CD4-positive, alpha-beta T cell (primary cell): ENCODE results near the gene GDF15. TPM values are rescaled to one million over a fixed set of nuclear protein-coding genes. Genes with fewer than 3 reads are reported as not detected.

Source experiments
- ATAC-seq: fragments of 200-7000 bp; cut with Tn5 transposase; one replicate; pipeline ENCODE4 v1.10.0; 2022; ENCODE audit warnings: mild to moderate bottlenecking; ENCODE audit not compliant: poor library complexity
- CTCF ChIA-PET: fragments of 350-600 bp; sonication (Branson Sonifier 250); formaldehyde crosslinking; loops from one replicate; lab custom pipeline; 2021; ENCODE audit warnings: antibody characterized with exemption, inconsistent platforms; lab: Charles Lee
- POLR2A ChIA-PET: fragments of 350-600 bp; sonication (Branson Sonifier 250); formaldehyde crosslinking; loops from one replicate; lab custom pipeline; 2021; ENCODE audit warnings: antibody characterized with exemption, inconsistent platforms; lab: Charles Lee
- DNase-seq, 14 experiments: peaks; one replicate each; pipeline ENCODE4 v3.0.0-alpha.2; 2013 to 2020; ENCODE audit warnings: mixed read lengths in 2 of 14
- H3K27ac ChIP-seq, 2 donors: one replicate each; pipeline versions ENCODE4 v1.5.1 to v1.7.0; 2013; ENCODE audit warnings: low read length in 2 of 2, low read depth in 1 of 2, mild to moderate bottlenecking in 1 of 2
- H3K27me3 ChIP-seq, 2 experiments: 1 replicate in 1 of 2; 2 replicates in 1 of 2; pipeline versions ENCODE4 v1.6.1 to v1.7.0; 2013; ENCODE audit warnings: low read length in 2 of 2, control low read depth in 1 of 2, mild to moderate bottlenecking in 1 of 2, moderate library complexity in 1 of 2; ENCODE audit not compliant: insufficient read depth in 2 of 2, control insufficient read depth in 1 of 2
- H3K36me3 ChIP-seq: one replicate; pipeline ENCODE4 v1.6.1; 2013; ENCODE audit warnings: low read length, control low read depth; ENCODE audit not compliant: insufficient read depth
- H3K4me1 ChIP-seq: one replicate; pipeline ENCODE4 v1.6.1; 2013; ENCODE audit warnings: low read length, control low read depth; ENCODE audit not compliant: insufficient read depth
- H3K4me3 ChIP-seq: one replicate; pipeline ENCODE4 v1.5.1; 2013; ENCODE audit warnings: mild to moderate bottlenecking, low read length, moderate library complexity
- H3K9me3 ChIP-seq, 2 experiments: 1 replicate in 1 of 2; 2 replicates in 1 of 2; pipeline versions ENCODE4 v1.6.1 to v1.7.0; 2013; ENCODE audit warnings: low read length in 2 of 2, mild to moderate bottlenecking in 2 of 2, control low read depth in 1 of 2, moderate library complexity in 1 of 2; ENCODE audit not compliant: control insufficient read depth in 1 of 2, insufficient read depth in 1 of 2
- H3K27ac Mint-ChIP-seq: one replicate; pipeline ENCODE4 v1.8.0; 2020; ENCODE audit warnings: mixed read lengths
- H3K27me3 Mint-ChIP-seq: one replicate; pipeline ENCODE4 v1.8.0; 2021; ENCODE audit warnings: mixed read lengths
- H3K36me3 Mint-ChIP-seq: one replicate; pipeline ENCODE4 v1.8.0; 2021; ENCODE audit warnings: low read depth, mixed read lengths
- H3K4me1 Mint-ChIP-seq: one replicate; pipeline ENCODE4 v1.8.0; 2021; ENCODE audit warnings: low read depth, mixed read lengths
- H3K4me3 Mint-ChIP-seq: one replicate; pipeline ENCODE4 v1.8.0; 2020; ENCODE audit warnings: mild to moderate bottlenecking, mixed read lengths
- H3K9me3 Mint-ChIP-seq: one replicate; pipeline ENCODE4 v1.8.0; 2020; ENCODE audit warnings: mixed read lengths
- CTCF ChIP-seq: fragments of 200-600 bp; IDR thresholded peaks from one replicate; pipeline ENCODE4 v1.8.0; 2022; ENCODE audit warnings: antibody characterized with exemption, mild to moderate bottlenecking
- intact Hi-C, 2 experiments: fragments of 100-400 bp; cut with DNase I in 1 of 2; cut with micrococcal nuclease in 1 of 2; formaldehyde crosslinking; loops; one replicate each; pipeline versions ENCODE4 v1.15.1 to v1.9.0; 2023 to 2025; cut with DNase I, micrococcal nuclease
- total RNA-seq, 174 experiments: library from RNA in 2 of 174; stranded (reverse) in 2 of 174; gene quantifications; one replicate each; pipeline ENCODE4 v1.2.3 and lab custom pipeline; 2021 to 2026

The GDF15 gene
- total RNA-seq, 2 experiments from 2014 or later, result not detected

- Histone ChIP-seq H3K9me3 (peaks cover 0 to 7% of the 10 kb centered on the region in 2 experiments), H3K4me3 (peak overlapping the region; percentile 3), H3K4me1 (peaks cover 20% of the 10 kb centered on the region), H3K36me3 (no peaks in the 10 kb centered on the region), H3K27ac (no peak overlapping the region), H3K27me3 (peaks cover 16 to 31% of the 10 kb centered on the region in 2 experiments)
- ChIA-PET POLR2A (interaction anchor here (0.9 kb wide), 1 partner anchor 24 kb away, joined by 4 read pairs; no protein-coding TSS in a partner anchor), CTCF (interaction anchor here (0.5 kb wide), 1 partner anchor 38 kb away, joined by 3 read pairs; no protein-coding TSS in a partner anchor)
- intact Hi-C loops, result no loop called here
- peaks cover 49% of the 10 kb centered on the region for H3K27me3 Mint-ChIP-seq
- ATAC-seq (no peak), DNase-seq (no peak)
- H3K36me3 Mint-ChIP-seq, result no peaks in the 10 kb centered on the region
- no peak overlapping the region for H3K4me3 Mint-ChIP-seq
- TF ChIP-seq CTCF, result no peak
- H3K27ac Mint-ChIP-seq, result no peak overlapping the region
- no peaks in the 10 kb centered on the region for H3K9me3 Mint-ChIP-seq
- H3K4me1 Mint-ChIP-seq, result peaks cover 5% of the 10 kb centered on the region
These were observed 7.0 kb downstream of the GDF15 start for GRCh38 chr19:18392926-18393325.

- no peaks in the 10 kb centered on the region for H3K36me3 ChIP-seq
These were observed 7.9 kb downstream of the GDF15 start for GRCh38 chr19:18393836-18394235.

GRCh38 chr19:18396471-18397241, 10.7 kb downstream of the GDF15 start:
- H3K36me3 Mint-ChIP-seq, result no peaks in the 10 kb centered on the region
- peaks cover 10% of the 10 kb centered on the region for H3K4me1 ChIP-seq
- ATAC-seq, result no peak
- H3K27me3 ChIP-seq, result peaks cover 23 to 32% of the 10 kb centered on the region in 2 experiments
- peaks cover 0 to 7% of the 10 kb centered on the region in 2 experiments for H3K9me3 ChIP-seq
- peaks cover 33% of the 10 kb centered on the region for H3K27me3 Mint-ChIP-seq
- CTCF ChIA-PET, result interaction anchor here (2.1 kb wide), 1 partner anchor 8 kb away, joined by 8 read pairs; no protein-coding TSS in a partner anchor
- no peak overlapping the region for H3K27ac ChIP-seq
- H3K36me3 ChIP-seq, result no peaks in the 10 kb centered on the region
- POLR2A ChIA-PET, result no interaction called here
- H3K4me1 Mint-ChIP-seq, result no peaks in the 10 kb centered on the region
- no peak for TF ChIP-seq CTCF
- no peak overlapping the region for H3K27ac Mint-ChIP-seq
- peak in 1 of 14 experiments; percentile 14 for DNase-seq
- peak overlapping the region; percentile 38 for H3K4me3 ChIP-seq
- no peaks in the 10 kb centered on the region for H3K9me3 Mint-ChIP-seq
- no peak overlapping the region for H3K4me3 Mint-ChIP-seq
- intact Hi-C loops, result no loop called here

More at GRCh38 chr19:18393836-18394235, 7.9 kb downstream of the GDF15 start:
- no peak for TF ChIP-seq CTCF
- Histone ChIP-seq H3K4me3 (peak overlapping the region; percentile 7), H3K27me3 (peaks cover 23 to 32% of the 10 kb centered on the region in 2 experiments), H3K9me3 (peaks cover 0 to 7% of the 10 kb centered on the region in 2 experiments), H3K27ac (no peak overlapping the region), H3K4me1 (peaks cover 11% of the 10 kb centered on the region)
- no peak for ATAC-seq
- H3K4me1 Mint-ChIP-seq, result no peaks in the 10 kb centered on the region
- CTCF ChIA-PET, result no interaction called here
- no peaks in the 10 kb centered on the region for H3K9me3 Mint-ChIP-seq
- peaks cover 51% of the 10 kb centered on the region for H3K27me3 Mint-ChIP-seq
- H3K36me3 Mint-ChIP-seq, result no peaks in the 10 kb centered on the region
- peak in 2 of 14 experiments; percentile 37 to 40 for DNase-seq
- POLR2A ChIA-PET, result no interaction called here
- intact Hi-C loops, result no loop called here
- H3K4me3 Mint-ChIP-seq, result no peak overlapping the region
- no peak overlapping the region for H3K27ac Mint-ChIP-seq
